Stimulated activated CD4-positive, alpha-beta T cell treated with anti-CD3 and anti-CD28 coated beads, Interleukin-12 subunit alpha, Interleukin-12 subunit beta, amount 100 ng/mL, for 24 hours (primary cell): ENCODE results near the gene SNN.

Experiments
- DNase-seq, 2 experiments: peaks; one replicate each; pipeline ENCODE4 v3.0.0-alpha.2; 2020; ENCODE audit warnings: low read depth in 2 of 2

Gene SNN

DNA sequence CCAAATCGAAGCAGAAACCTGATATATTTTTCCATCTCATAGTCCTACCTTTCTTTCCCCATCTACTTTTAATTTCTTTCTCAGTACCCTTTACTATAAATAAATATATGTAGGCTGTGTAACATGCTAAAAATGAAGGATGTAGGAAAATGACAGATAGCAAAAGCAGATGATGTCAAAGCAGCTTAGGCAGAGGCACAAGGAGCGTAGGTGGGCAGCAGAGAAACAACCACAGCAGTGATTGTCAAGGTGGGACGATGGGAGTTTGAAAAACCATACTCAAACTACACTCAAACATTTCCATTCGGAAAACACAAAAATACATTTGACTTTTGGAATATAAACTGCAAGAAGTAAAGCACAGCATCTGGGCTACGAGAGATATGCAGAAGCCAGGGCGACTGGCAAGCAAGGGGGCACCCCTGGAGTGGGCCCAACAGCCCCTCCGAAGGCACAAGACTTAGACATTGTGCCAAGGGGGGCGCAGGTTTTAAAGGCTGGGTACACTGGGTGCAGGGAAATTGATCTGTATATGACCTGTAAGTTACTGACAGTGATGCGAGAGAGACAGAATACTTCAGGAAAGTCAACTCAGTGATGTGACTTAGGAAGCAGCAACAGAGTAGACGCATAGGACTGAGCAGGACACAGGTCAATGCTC is 31.1 kb downstream of the SNN start:
- DNase-seq, result no peak

DNA sequence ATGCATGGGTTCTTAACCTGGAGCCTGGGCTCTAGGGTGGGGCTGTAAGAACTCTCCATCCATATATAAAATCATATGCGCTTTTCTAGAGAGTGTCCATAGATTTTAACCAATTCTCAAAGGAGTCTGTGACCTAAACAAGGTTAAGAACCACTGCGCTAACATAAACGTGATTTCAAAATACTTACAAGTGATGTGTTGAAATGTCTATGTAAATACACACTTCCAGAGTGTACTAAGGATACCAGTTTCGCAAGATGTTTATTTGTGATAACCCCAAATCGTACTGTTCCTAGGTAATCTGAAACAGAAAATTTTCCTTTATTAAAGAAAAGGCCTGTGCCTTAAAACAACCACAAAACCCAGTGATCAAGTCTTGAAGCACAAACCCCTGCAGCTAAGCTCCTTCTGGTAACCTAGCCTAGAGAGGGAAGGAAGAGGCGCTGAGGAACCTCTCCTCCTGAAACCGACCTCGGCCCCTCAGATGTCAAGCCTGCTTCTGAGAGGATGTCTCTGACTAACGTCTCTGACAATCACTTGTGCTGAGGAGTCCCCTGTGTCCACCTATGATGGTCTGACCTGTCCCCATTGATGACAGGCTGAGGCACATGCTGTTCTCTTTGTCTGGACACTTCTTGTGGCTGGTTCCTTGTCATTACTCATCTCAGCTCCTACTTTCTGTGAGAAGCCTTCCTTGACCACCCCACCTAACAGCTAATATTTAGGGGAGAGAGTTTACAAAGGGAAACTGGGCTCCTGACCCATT is 32.2 kb downstream of the SNN start:
- DNase-seq, result no peak

GRCh38 chr16:11705311-11706025 is 37.2 kb downstream of the SNN start:
- DNase-seq, result no peak

DNA sequence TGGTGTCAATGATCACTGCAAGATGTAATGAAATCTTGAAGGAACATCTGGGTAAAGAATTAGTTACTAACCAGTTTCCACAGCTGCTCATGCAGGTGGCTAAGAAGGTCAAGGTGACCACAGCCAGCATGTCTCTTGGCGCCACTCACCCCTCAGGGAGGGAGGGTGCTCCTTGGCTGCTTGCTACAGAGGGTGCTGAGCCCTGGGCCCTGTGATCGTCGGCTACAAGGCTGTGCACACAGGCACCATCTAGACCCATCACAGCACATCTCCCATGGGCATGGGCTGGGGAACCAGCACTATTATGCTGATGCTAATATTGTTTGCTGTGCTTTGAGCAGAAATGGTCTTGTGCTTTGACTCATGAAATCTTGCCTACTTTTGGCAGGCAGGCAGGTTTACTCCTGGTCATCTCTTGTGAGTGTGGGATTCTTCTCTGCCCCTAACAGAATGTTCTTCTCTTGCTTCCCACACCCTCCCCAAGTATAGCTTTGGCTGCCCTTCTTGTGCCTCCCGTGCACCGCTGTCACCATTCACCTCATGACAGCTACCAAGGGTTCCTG is 38.0 kb downstream of the SNN start:
- DNase-seq, result no peak

- no peak for DNase-seq
Observed at GRCh38 chr16:11707679-11708197, 39.5 kb downstream of the SNN start.

GRCh38 chr16:11708421-11708820 is 40.2 kb downstream of the SNN start:
- no peak for DNase-seq

- DNase-seq, result no peak
Observed at GRCh38 chr16:11711662-11712061, 43.4 kb downstream of the SNN start.

GRCh38 chr16:11712122-11712521 is 43.9 kb downstream of the SNN start:
- no peak for DNase-seq

- no peak for DNase-seq
Observed at GRCh38 chr16:11715246-11715947, 47.1 kb downstream of the SNN start.

GRCh38 chr16:11716336-11716735 is 48.1 kb downstream of the SNN start:
- DNase-seq, result no peak

GRCh38 chr16:11717811-11718210 is 49.6 kb downstream of the SNN start:
- no peak for DNase-seq

DNA sequence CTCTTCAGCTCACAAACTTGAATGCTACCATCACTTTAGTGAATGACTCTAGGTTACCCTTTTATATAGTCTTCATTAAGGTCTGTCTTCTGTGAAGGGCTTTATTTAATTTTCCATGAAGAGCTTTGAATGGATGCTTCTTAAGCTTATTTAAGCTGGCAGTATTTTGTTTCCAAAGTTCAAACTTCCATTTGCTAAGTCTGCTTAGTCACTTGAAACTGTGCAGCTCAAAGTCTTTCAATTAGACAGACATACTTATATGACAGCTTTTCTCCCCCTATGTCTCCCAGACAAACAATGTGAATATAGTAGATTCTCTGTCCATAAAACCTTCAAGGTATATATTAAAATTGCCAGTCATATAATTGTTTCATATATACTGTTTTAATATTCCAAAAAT is 50.9 kb downstream of the SNN start:
- DNase-seq, result no peak

- no peak for DNase-seq
Observed at GRCh38 chr16:11719762-11720161, 51.5 kb downstream of the SNN start.

DNA sequence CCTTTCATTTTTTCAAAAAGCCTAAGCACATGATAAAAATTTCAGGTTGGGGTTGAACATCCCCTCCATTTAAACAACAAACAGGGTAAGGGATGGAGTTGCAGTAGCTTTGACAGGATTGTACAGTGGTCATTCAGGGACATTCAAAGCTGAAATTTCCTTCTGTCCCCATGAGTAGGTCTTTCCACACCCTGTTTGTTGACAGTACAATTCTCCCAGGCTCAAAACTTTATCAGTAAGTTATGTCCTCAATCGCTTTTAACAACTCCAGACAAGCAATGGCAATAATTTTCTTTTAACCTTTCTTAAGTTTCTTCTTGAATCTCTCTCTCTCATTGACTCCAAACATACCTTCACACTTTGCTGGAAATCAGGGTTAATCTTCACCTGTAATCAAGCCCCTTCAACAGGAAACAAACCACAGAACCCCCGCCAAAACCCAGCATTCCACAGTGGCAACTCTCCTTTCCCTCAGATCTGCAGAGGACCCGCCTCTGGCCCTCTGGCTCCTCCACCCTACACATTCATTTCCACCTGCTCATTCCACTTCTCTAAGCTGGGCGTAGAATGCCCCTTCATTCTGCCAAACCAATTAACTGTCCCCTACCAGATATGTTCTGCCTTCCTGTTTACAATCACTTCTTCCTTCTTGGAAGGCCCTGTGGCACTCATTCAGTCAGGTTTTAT is 53.7 kb downstream of the SNN start:
- DNase-seq, result no peak

DNA sequence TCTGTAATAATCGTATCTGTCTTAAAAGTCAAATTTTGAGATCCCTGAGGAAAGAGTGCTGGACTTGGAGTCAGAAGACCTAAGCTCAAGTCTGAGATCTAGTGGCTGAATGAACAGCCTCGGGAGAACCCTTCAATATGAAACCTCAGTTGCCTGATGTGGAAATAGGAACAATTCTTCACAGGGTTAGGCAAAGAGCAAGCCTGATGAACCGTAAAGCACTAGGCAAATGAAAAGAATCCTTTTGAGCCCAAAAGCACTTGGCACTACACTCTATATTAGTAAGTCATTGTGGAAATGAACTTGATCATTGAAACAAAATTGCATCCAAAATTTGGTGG is 54.2 kb downstream of the SNN start:
- DNase-seq, result no peak

GRCh38 chr16:11725457-11725856 is 57.2 kb downstream of the SNN start:
- no peak for DNase-seq

GRCh38 chr16:11726008-11726407 is 57.8 kb downstream of the SNN start:
- no peak for DNase-seq

GRCh38 chr16:11727796-11728543 is 59.7 kb downstream of the SNN start:
- no peak for DNase-seq
